SH-SY5Y (cell line): Measurements from ENCODE around the gene EMP1.

ENCODE experiments used
- GATA2 ChIP-seq: IDR thresholded peaks from 2 replicates; pipeline ENCODE4 v1.6.1; 2011; ENCODE audit warnings: mild to moderate bottlenecking, low read depth, low read length
- GATA3 ChIP-seq: IDR thresholded peaks from 2 replicates; pipeline ENCODE4 v1.6.1; 2011; ENCODE audit warnings: low read depth, mild to moderate bottlenecking, low read length, moderate library complexity

Gene EMP1

DNA sequence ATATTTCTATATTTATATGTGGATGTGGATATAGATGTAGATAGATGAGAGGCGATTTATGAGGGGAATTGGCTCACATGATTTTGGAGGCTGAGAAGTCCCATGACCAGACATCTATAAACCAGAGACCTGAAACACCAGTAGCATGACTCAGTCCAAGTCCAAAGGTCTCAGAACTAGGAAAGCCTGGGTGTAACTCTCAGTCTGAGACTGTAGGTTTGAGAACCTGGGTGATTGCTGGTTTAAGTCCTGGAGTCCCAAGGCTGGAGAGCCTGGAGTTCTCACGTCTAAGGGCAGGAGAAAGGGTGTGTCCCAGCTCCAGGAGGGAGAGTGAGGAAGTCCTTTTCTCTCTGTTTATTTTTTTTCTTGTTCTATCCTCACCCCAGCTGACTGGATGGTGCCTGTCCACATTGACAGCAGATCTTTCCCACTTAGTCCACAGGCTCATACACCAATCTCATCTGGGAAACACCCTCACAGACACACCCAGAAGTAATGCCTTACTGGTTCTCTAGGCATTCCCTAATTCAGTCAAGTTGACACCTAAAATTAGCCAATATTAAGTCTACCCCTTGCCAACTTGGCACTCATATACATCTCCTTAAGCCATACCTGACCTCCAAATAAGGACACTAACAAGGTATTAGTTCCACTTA lies 45.4 kb downstream of the EMP1 start:
- no peak for TF ChIP-seq GATA3
- no peak for TF ChIP-seq GATA2

DNA sequence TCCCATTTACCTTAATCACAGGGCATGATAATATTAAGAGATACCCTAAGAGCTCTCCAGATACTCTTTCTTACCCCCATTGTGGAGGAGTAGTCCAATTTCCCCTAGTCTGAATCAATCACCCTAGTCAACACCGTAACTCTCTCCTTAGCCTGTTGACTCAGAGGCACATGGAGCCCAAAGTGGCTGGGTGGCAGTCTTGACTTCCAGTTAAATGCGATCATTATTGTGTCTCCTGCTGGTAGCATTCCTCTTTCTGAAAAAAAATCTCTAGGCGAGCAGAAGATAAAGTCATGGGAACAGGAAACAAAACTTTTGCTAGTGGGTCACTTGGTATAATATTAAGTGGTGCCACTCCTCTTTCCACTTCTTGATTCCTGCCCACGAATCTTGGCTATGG lies 46.4 kb downstream of the EMP1 start:
- TF ChIP-seq GATA2 (no peak), GATA3 (no peak)

DNA sequence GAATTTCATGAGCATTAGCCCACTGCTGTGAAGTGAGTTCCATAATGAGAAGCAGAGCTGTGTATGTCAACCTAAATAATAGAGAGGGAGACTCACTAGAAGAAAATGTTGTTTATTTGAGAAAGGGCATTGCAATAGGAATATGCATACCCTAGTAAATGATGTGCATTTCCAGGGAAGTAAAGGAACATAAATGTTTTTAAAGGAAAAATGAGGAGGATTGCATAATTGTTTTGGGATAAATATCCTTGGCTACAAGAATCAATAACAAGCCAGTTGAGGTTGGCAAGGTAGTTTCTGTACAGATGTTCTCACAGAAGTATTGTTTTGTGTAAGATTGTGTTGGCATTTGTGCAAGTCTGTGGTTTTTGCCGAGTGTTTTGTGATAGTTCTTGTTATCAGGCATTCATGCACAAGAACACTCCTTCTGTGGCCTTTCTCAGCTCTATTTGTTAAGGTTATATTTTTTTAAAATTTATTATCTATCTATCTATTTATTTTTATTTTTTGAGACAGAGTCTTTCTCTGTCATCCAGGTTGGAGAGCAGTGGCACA lies 47.1 kb downstream of the EMP1 start:
- no peak for TF ChIP-seq GATA2
- TF ChIP-seq GATA3: no peak

DNA sequence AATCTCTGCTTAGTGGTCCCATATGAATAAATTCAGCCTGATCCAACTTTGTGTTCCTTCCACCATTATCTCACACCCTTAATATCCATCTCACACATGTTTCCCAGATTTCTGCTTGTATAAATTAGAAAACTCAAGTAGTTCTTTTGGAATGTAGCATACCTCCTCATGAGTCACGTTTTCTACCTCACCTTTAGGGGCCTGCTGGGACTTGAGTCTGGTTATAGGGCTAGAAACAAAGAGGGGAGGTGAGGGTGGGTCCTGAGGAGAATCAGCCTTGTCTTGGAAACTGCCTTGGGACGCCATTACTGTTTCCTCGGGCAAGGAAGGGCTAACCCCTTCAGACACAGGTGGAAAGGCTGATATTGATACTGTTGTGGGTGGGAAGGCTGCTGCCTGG lies 51.1 kb downstream of the EMP1 start:
- TF ChIP-seq GATA3: no peak

DNA sequence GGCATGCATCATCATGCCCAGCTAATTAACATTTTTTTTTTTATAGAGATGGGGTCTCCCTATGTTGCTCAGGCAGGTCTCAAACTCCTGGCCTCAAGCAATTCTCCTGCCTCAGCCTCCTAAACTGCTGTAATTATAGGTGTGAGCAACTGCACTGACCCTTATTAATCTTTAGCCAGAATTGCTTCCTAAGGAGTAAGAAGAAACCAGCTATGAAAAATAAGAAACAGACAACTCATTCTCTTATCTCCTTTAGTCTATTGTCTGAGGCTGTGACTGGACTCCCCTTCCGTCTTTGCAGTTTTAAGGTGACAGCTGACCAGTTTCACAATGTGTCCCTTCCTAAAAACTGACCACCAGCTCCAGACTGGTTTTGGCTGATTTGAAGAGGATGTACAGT lies 52.4 kb downstream of the EMP1 start:
- TF ChIP-seq GATA2: no peak
- TF ChIP-seq GATA3: no peak

DNA sequence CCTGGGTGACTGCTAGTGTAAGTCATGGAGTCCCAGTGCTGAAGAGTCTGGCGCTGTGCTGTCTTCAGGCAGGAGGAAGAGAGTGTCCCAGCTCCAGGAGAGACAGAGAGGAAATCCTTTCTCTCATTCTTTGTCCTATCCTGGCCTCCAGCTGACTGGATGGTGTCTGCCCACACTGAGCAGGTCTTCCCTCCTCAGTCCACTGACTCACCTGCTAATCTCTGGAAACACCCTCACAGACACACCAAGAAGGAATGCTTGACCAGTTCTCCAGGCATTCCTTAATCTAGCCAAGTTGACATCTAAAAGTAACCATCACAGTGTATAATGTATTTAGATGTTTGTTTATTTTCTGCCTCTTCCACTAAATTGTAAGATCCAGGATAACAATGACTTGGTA lies 53.9 kb downstream of the EMP1 start:
- TF ChIP-seq GATA3: no peak
- no peak for TF ChIP-seq GATA2

DNA sequence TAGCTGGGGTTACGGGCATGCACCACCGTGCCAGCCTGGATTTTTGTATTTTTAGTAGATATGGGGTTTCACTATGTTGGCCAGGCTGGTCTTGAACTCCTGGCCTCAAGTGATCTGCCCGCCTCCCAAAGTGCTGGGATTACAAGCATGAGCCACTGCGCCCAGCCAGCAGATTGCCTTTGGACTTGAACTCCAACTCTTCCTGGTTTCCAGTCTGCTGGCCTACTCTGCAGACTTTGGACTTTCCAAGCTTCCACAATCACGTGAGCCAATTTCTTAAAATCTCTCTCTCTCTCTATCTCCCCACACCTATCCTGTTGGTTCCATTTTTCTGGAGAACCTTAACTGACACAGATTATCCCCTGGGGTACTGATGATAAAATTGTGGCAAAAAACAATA lies 55.0 kb downstream of the EMP1 start:
- TF ChIP-seq GATA3 (no peak), GATA2 (no peak)

DNA sequence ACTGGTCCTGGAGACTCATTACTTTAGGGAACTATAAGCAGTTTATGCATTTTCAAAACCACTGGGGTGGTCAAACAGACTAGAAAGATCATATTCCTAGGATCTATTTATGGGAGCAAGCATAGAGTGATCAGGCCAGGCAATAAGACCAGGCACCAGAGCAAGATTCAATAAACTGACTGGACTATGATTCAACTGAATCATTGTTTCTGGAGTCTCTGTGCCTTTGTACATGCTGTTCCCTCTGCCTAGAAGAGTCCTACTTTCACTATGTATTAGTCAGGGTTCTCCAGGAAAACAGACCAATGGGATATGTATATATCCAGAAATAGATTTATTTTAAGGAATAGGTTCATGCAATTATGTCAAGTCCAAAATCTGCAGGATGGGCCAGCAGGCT lies 55.5 kb downstream of the EMP1 start:
- TF ChIP-seq GATA3 (no peak), GATA2 (no peak)

DNA sequence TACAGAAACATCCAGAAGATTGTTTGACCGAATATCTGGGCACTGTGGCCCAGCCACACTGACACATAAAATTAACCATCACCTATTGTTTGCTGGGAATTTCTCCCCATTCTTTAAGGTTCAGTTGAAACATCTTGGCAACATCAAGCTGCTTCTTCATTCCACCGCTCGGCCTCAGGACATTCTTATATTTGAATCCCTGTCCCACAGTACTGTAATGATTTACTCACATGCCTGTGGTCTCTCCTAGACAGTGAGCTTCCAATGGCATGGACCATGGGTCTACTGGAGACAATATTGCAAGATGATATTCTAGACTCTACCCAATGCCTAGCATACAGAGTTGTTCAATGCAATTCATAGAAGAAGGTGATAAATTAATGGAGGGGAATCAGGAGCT lies 56.1 kb downstream of the EMP1 start:
- TF ChIP-seq GATA3 (no peak), GATA2 (no peak)

DNA sequence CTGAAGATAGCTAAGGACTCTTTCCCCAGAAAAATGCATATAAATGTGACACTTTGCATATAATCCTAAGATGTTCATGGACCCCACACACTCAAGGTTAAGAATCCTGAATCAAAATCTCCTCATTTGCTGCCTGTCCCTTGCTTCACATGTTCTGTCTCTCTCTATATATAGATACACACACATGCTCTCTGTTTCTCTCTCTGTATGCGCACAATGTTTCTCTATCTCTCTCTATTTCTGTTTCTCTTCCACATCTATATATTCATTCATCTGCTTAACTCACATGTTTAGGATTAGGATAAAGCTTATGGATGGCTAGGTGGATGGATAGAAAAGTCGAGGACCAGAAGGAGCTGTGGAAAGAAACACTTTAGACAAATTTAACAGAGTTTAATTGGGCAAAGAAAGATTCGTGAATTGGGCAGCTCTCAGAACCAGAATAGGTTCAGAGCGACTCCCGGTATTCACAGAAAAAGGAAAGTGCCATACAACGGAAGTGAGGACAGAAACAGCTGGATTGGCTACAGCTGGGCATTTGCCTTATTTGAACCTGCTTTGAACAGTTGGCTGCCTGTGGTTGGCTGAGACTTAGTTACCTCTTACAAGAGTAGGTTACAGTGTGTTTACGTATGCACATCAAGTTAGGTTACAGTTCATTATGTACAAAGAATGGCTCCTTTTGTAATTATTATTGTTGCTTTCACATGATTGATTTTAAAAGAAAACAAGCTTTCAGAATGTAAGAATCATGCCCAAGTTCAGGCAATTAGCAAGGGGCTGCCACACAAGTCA lies 57.6 kb downstream of the EMP1 start:
- no peak for TF ChIP-seq GATA2
- TF ChIP-seq GATA3: no peak

DNA sequence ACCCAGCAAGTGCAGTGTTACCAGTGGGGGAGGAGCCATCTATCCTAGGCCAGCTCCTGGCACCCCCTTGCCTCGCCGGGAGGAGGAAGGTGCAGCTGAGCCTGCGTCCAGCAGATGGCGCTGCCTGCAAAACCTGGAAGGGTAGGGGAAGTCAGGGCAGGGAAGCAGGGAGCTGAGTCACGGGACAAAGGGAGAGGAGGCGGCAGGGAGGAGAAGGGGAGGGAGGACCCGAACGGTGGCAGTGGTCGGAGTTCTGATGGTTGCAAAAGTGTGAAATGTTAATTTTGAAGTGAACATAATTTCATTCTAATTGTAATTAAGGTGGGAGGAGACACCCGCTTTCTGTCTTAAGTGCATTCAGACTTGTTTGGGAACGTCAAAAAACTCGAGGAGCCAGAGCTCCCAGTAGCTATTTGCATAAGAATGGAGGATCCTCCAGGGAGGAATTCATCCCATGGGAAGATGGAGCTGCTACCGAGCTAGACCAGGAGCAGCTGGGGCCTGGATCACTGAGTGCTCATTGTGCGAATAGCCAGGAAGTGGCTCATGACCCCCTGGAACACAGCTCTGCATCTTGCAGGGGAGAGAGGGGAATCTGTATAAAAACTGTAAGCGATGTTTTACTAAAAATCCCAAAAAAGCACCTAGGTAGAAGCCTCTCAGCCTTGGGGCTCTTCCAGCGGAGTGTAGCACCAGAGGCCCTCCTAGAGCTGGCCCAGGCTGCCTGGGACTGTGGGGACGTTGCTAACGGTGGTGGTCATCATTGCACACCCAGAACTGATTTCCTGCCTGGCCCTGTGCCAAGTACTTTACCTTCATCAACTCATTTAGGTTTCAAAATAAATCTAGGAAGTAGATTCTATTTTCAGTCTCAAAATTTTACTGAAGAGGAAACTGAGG lies 59.5 kb downstream of the EMP1 start:
- no peak for TF ChIP-seq GATA2
- TF ChIP-seq GATA3: no peak

DNA sequence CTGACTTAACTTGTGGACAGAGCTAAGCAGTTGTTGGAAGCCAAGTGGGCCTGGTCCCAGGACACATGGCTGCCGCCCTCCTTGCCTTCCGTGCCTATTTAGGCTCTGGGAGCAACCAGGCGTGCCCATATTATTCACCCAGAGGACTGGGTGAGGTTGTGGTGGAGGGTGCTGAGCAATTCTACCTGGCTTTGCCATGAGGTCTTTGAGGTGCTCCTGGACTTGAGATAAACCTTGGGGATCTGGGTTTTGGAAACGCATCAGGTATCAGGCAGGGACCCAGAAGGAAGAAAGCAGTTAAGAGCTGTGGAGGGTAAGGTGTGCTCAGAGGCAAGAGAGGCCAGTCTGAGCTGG lies 60.1 kb downstream of the EMP1 start:
- no peak for TF ChIP-seq GATA2
- TF ChIP-seq GATA3: no peak

DNA sequence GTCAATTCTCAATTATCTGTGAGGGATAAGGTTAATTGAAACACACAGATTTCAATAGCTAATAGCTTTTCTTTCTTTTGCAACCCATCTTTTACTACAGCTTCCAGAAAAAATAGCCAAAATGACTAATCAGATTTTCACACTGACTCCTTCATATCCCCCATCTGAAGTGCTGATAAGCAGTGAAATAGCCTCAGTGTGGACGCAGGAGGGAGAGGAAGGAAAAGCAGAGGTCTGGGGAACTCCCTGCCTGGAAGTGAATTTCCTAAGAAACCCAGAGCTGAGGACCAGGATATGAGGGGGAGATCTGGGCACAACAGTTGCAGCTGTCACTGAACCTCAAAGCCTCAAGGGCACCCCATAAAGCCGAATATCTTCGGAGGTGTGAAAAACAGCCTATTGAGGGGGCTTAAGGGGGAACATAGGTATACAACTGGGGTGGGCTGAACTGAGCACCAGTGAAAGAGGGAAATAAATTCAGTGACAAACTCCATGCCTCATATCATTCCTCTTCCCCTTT lies 60.9 kb downstream of the EMP1 start:
- TF ChIP-seq GATA3: no peak
- TF ChIP-seq GATA2: no peak

DNA sequence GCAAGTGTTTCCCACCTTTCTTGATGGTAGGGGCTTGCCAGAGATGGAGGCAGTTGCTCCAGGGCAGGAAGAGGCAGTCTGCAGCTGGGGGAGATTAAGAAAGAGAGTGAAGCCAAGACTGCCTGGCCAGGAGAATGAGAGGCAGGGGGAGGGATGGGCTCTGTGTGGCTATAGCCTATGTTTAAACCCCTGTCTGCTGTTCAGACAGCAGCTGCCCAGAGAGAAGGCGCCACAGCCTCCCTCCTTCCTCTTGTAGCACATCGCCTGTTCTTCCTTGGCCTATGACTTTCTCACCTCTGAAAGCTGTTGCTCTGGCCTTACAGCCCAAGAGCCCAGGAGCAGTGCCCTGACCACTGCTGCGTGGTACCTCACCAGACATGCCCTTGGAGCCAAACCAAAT lies 61.7 kb downstream of the EMP1 start:
- no peak for TF ChIP-seq GATA3
- TF ChIP-seq GATA2: no peak
